ENCODE results near the gene ZNF891.
A peak's percentile ranks its signal among the peaks of the same experiment; 100 is the strongest.

The ZNF891 gene

GRCh38 chr12:133130038-133130807 lies at the start of gene ZNF891, which contains the start of gene ZNF10:
Gene ZNF891 (minus strand): TSS chr12:133130274. CDS start chr12:133121918, 8,356 bp downstream.
Gene ZNF10 (plus strand): TSS chr12:133130627. CDS start chr12:133144493, 13,866 bp downstream.
- DNase-seq: peak; percentile 96

GRCh38 chr12:133174901-133175300 lies 44.8 kb upstream of the ZNF891 start:
- DNase-seq: no peak

GRCh38 chr12:133172491-133172890 lies 42.4 kb upstream of the ZNF891 start:
- DNase-seq: no peak

GRCh38 chr12:133165776-133166175 lies 35.7 kb upstream of the ZNF891 start:
- no peak for DNase-seq

GRCh38 chr12:133156125-133156690 lies 26.1 kb upstream of the ZNF891 start:
- no peak for DNase-seq

- DNase-seq: no peak
Observed at GRCh38 chr12:133145981-133146380, 15.9 kb upstream of the ZNF891 start.

GRCh38 chr12:133135747-133136146 lies 5.7 kb upstream of the ZNF891 start:
- peak; percentile 20 for DNase-seq

- no peak for DNase-seq
Observed at GRCh38 chr12:133130808-133131128, 694 bp upstream of the ZNF891 start.

GRCh38 chr12:133129368-133130037 lies 571 bp downstream of the ZNF891 start:
- DNase-seq: peak; percentile 61

- DNase-seq: no peak
Observed at GRCh38 chr12:133124674-133125073, 5.4 kb downstream of the ZNF891 start.

- peak; percentile 22 for DNase-seq
Observed at GRCh38 chr12:133120385-133121191, 9.5 kb downstream of the ZNF891 start.

- DNase-seq: no peak
Observed at GRCh38 chr12:133108150-133108549, 21.9 kb downstream of the ZNF891 start.

GRCh38 chr12:133107121-133107520 lies 23.0 kb downstream of the ZNF891 start:
- no peak for DNase-seq

- peak; percentile 29 for DNase-seq
Observed at GRCh38 chr12:133106253-133106652, 23.8 kb downstream of the ZNF891 start.

- DNase-seq: peak; percentile 13
Observed at GRCh38 chr12:133105620-133106019, 24.5 kb downstream of the ZNF891 start.

GRCh38 chr12:133083345-133083744 lies 46.7 kb downstream of the ZNF891 start:
- no peak for DNase-seq

- DNase-seq: peak; percentile 24
Observed at GRCh38 chr12:133081159-133081780, 48.8 kb downstream of the ZNF891 start.

- peak; percentile 98 for DNase-seq
Observed at GRCh38 chr12:133080368-133081158, 49.5 kb downstream of the ZNF891 start, which contains the start of gene ZNF140. Gene ZNF140 (plus strand): TSS chr12:133080923. CDS start chr12:133081321, 398 bp downstream.

- DNase-seq: peak; percentile 99
Observed at GRCh38 chr12:133080026-133080367, 50.1 kb downstream of the ZNF891 start.

GRCh38 chr12:133073836-133074235 lies 56.2 kb downstream of the ZNF891 start:
- no peak for DNase-seq

GRCh38 chr12:133063556-133063955 lies 66.5 kb downstream of the ZNF891 start:
- no peak for DNase-seq

GRCh38 chr12:133061954-133062353 lies 68.1 kb downstream of the ZNF891 start:
- DNase-seq: no peak

All from hematopoietic multipotent progenitor cell treated with erythropoietin and hydrocortisone succinate and interleukin-3 and kit ligand, for 4 days (in vitro differentiated cells).